ENCODE results near the gene ATP6AP1.

Gene ATP6AP1

GRCh38 chrX:154458954-154459778, 30.7 kb downstream of the ATP6AP1 start (continued):
- TF ChIP-seq ZNF335 (tag by site-specific recombination; conservative IDR thresholded peaks at IDR 0.05), result peak; percentile 23; the same call in 1 of the 2 replicates
- no peak for TF ChIP-seq ZNF664 (tag by site-specific recombination; IDR thresholded peaks at IDR 0.05)
- peak; percentile 34; the same call in 1 of the 2 replicates for TF ChIP-seq ZBTB20 (tag by site-specific recombination; IDR thresholded peaks at IDR 0.05)

DNA sequence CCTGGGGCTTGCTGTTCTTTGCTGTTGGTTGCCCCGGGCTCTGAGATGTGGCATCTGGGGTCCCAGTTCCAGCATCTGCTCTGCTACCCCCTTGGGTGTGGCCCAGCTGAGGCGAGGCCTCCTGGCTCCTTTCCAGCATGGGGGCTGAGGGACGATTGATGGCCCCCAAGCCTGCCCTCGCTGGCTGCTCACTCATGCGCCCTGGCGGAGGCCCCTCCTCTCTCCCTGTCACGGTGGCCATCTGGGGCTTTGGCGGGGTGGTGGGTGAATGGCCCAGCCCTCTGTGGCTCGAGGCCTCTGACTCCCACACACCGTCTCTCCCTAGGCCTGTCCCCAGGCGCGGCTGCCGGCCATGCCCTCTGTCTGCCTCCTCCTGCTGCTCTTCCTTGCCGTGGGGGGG, 31.4 kb downstream of the ATP6AP1 start:
- no peaks in the 10 kb centered on the region for H3K9me3 ChIP-seq (ENCODE audit: control insufficient read depth, insufficient read depth, low read depth, low read length)
- H3K27ac ChIP-seq (ENCODE audit: extremely low read depth, low read depth, low read length), result no peak overlapping the region
- ChIA-PET POLR2A (interaction anchor here (1.1 to 2.8 kb wide), 6 partner anchors 17 to 90 kb away, joined by 3 to 15 read pairs (median 6); partner anchors contain the start of gene LAGE3), CTCF (interaction anchor here (0.8 kb wide), 1 partner anchor 142 kb away, joined by 5 read pairs; no protein-coding TSS in a partner anchor)
- H3K36me3 ChIP-seq (ENCODE audit: control insufficient read depth in 2 of 2, insufficient read depth in 1 of 2, low read length in 2 of 2), result peaks cover 0 to 46% of the 10 kb centered on the region in 2 experiments; a peak in 2 of 3 replicates
- TF ChIP-seq ZFHX2 (tag by site-specific recombination; conservative IDR thresholded peaks at IDR 0.05), result peak; percentile 49
- peak; percentile 49 for TF ChIP-seq EGR2 (tag by site-specific recombination; IDR thresholded peaks at IDR 0.05; ENCODE audit: low read depth)
- TF ChIP-seq SP2 (tag by site-specific recombination; IDR thresholded peaks at IDR 0.05), result peak; percentile 7; the same call in 1 of the 2 replicates
- no peak for TF ChIP-seq ZXDB (tag by site-specific recombination; IDR thresholded peaks at IDR 0.05)
- TF ChIP-seq SP7 (tag by site-specific recombination; IDR thresholded peaks at IDR 0.05), result 0 out of 2 replicates have a peak, but pooled peaks have one; percentile 19
- H3K4me1 ChIP-seq (ENCODE audit: control insufficient read depth, insufficient read depth, low read length), result no peaks in the 10 kb centered on the region
- H3K4me3 ChIP-seq (ENCODE audit: low read depth, low read length), result no peak overlapping the region

- POLR2A ChIA-PET, result interaction anchor here (1.8 kb wide), 1 partner anchor 16 kb away, joined by 8 read pairs; no protein-coding TSS in a partner anchor
- Histone ChIP-seq H3K4me3 (ENCODE audit: low read depth, low read length) (no peak overlapping the region), H3K27ac (ENCODE audit: extremely low read depth, low read depth, low read length) (no peak overlapping the region), H3K36me3 (ENCODE audit: control insufficient read depth in 2 of 2, insufficient read depth in 1 of 2, low read length in 2 of 2) (peaks cover 0 to 51% of the 10 kb centered on the region in 2 experiments; a peak in 1 of 3 replicates), H3K9me3 (ENCODE audit: control insufficient read depth, insufficient read depth, low read depth, low read length) (no peaks in the 10 kb centered on the region), H3K4me1 (ENCODE audit: control insufficient read depth, insufficient read depth, low read length) (no peaks in the 10 kb centered on the region)
- TF ChIP-seq MYNN (tag by site-specific recombination; IDR thresholded peaks at IDR 0.05; ENCODE audit: borderline replicate concordance) (no peak), ZNF132 (tag by site-specific recombination; IDR thresholded peaks at IDR 0.05; ENCODE audit: borderline replicate concordance) (no peak), ZNF747 (tag by site-specific recombination; IDR thresholded peaks at IDR 0.05) (no peak), ZNF175 (tag by site-specific recombination; IDR thresholded peaks at IDR 0.05) (no peak), ZNF837 (tag by site-specific recombination; IDR thresholded peaks at IDR 0.05) (no peak), ZNF239 (tag by site-specific recombination; IDR thresholded peaks at IDR 0.05) (no peak), ZNF292 (tag by site-specific recombination; IDR thresholded peaks at IDR 0.05; ENCODE audit: borderline replicate concordance, low read depth) (no peak), ZNF514 (tag by site-specific recombination; IDR thresholded peaks at IDR 0.05) (no peak), SALL2 (tag by site-specific recombination; IDR thresholded peaks at IDR 0.05; ENCODE audit: borderline replicate concordance) (no peak), SP7 (tag by site-specific recombination; IDR thresholded peaks at IDR 0.05) (no peak)
- TF ChIP-seq, protein P1, sequence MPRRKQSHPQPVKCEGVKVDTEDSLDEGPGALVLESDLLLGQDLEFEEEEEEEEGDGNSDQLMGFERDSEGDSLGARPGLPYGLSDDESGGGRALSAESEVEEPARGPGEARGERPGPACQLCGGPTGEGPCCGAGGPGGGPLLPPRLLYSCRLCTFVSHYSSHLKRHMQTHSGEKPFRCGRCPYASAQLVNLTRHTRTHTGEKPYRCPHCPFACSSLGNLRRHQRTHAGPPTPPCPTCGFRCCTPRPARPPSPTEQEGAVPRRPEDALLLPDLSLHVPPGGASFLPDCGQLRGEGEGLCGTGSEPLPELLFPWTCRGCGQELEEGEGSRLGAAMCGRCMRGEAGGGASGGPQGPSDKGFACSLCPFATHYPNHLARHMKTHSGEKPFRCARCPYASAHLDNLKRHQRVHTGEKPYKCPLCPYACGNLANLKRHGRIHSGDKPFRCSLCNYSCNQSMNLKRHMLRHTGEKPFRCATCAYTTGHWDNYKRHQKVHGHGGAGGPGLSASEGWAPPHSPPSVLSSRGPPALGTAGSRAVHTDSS (tag by site-specific recombination; IDR thresholded peaks at IDR 0.05), result no peak
- CTCF ChIA-PET, result no interaction called here
These were observed 31.8 kb downstream of the ATP6AP1 start for GRCh38 chrX:154460326-154460725.

GRCh38 chrX:154462396-154462795, 33.9 kb downstream of the ATP6AP1 start:
- H3K27ac ChIP-seq (ENCODE audit: extremely low read depth, low read depth, low read length), result no peak overlapping the region
- TF ChIP-seq KLF7 (tag by site-specific recombination; IDR thresholded peaks at IDR 0.05; ENCODE audit: borderline replicate concordance) (no peak), ZNF785 (tag by site-specific recombination; IDR thresholded peaks at IDR 0.05) (no peak), ZNF76 (tag by site-specific recombination; IDR thresholded peaks at IDR 0.05; ENCODE audit: borderline replicate concordance, low read depth) (no peak), ZNF561 (tag by site-specific recombination; IDR thresholded peaks at IDR 0.05; ENCODE audit: borderline replicate concordance) (no peak), ZNF626 (tag by site-specific recombination; IDR thresholded peaks at IDR 0.05) (no peak), ZNF214 (tag by site-specific recombination; IDR thresholded peaks at IDR 0.05; ENCODE audit: borderline replicate concordance) (no peak), ZNF571 (tag by site-specific recombination; IDR thresholded peaks at IDR 0.05) (no peak), TCF7L2 (IDR thresholded peaks at IDR 0.05; ENCODE audit: borderline replicate concordance, low read depth, low read length) (no peak)
- no peaks in the 10 kb centered on the region for H3K9me3 ChIP-seq (ENCODE audit: control insufficient read depth, insufficient read depth, low read depth, low read length)
- ChIA-PET CTCF (interaction anchor here (0.9 to 2.0 kb wide), 2 partner anchors 89 to 570 kb away, joined by 3 to 5 read pairs; no protein-coding TSS in a partner anchor), POLR2A (interaction anchor here (0.9 kb wide), 1 partner anchor 10 kb away, joined by 3 read pairs; no protein-coding TSS in a partner anchor)
- H3K36me3 ChIP-seq (ENCODE audit: control insufficient read depth in 2 of 2, insufficient read depth in 1 of 2, low read length in 2 of 2), result peaks cover 0 to 70% of the 10 kb centered on the region in 2 experiments; a peak in 1 of 3 replicates
- H3K4me3 ChIP-seq (ENCODE audit: low read depth, low read length), result no peak overlapping the region
- H3K4me1 ChIP-seq (ENCODE audit: control insufficient read depth, insufficient read depth, low read length), result no peaks in the 10 kb centered on the region
